HCT116 (cell line): ENCODE results near the gene IGFN1. TPM values are rescaled to one million over a fixed set of nuclear protein-coding genes. Genes with fewer than 3 reads are reported as not detected.

Source experiments
- ATAC-seq: fragments of 200-7000 bp; cut with Tn5 transposase; 2 replicates; pipeline ENCODE4 v1.9.1; 2020; ENCODE audit warnings: mild to moderate bottlenecking, moderate library complexity
- BruUV-seq: library from RNA; stranded (reverse); fragments of 400-500 nt; replicated peaks from 2 replicates; lab custom pipeline; 2021; lab: Mats Ljungman, UMichigan
- CTCF ChIA-PET: fragments of 300-600 bp; sonication (Branson Sonifier 250); formaldehyde crosslinking; loops from one replicate; lab custom pipeline; 2021; ENCODE audit warnings: antibody characterized with exemption; lab: Charles Lee
- POLR2A ChIA-PET: fragments of 300-600, 350-600 bp; sonication (Branson Sonifier 250); formaldehyde crosslinking; loops from one replicate; lab custom pipeline; 2021; ENCODE audit warnings: antibody characterized with exemption; lab: Charles Lee
- RAD21 ChIA-PET, 2 experiments: fragments of 300-600 bp; sonication (Branson Sonifier 250); formaldehyde crosslinking; loops; one replicate each; lab custom pipeline; 2023; ENCODE audit warnings: low total read pairs in 2 of 2; ENCODE audit not compliant: uncharacterized antibody in 2 of 2, unreplicated experiment in 2 of 2, low non-redundant PET in 1 of 2; lab: Charles Lee
- DNase-seq: peaks from one replicate; pipeline ENCODE4 v3.0.0-alpha.2; 2010; ENCODE audit warnings: low read depth, low spot score
- H2AFZ ChIP-seq: fragments of 200-600 bp; shearing (Covaris generic), sonication (generic); 2 replicates; pipeline ENCODE4 v1.6.1; 2017; ENCODE audit warnings: low read depth, mixed run types, mixed read lengths, antibody characterized with exemption, low read length; ENCODE audit not compliant: poor library complexity, severe bottlenecking
- H3K27ac ChIP-seq: 2 replicates; pipeline ENCODE4 v1.5.1; 2012; ENCODE audit warnings: low read depth, low read length
- H3K27me3 ChIP-seq: fragments of 200-600 bp; sonication (generic); 2 replicates; pipeline ENCODE4 v1.6.1; 2016; ENCODE audit warnings: mixed run types, low read length, mixed read lengths; ENCODE audit not compliant: insufficient read depth
- H3K36me3 ChIP-seq, 2 experiments: fragments of 200-500 bp in 1 of 2; fragments of 200-600 bp in 1 of 2; sonication (Bioruptor generic) in 1 of 2; sonication (generic) in 1 of 2; 2 replicates each; pipeline versions ENCODE4 v1.5.1 to v1.6.1; 2014 to 2016; ENCODE audit warnings: low read length in 2 of 2, inconsistent platforms in 1 of 2, mixed read lengths in 1 of 2, mixed run types in 1 of 2; ENCODE audit not compliant: insufficient read depth in 2 of 2, control insufficient read depth in 1 of 2
- H3K4me1 ChIP-seq, 2 experiments: fragments of 200-600 bp in 1 of 2; sonication (generic) in 1 of 2; 2 replicates each; pipeline versions ENCODE4 v1.5.1 to v1.6.1; 2012 to 2017; ENCODE audit warnings: low read length in 2 of 2, inconsistent platforms in 1 of 2, mild to moderate bottlenecking in 1 of 2, mixed read lengths in 1 of 2, mixed run types in 1 of 2, moderate library complexity in 1 of 2; ENCODE audit not compliant: insufficient read depth in 2 of 2, control insufficient read depth in 1 of 2
- H3K4me2 ChIP-seq: fragments of 200-600 bp; sonication (generic); 2 replicates; pipeline ENCODE4 v1.6.1; 2017; ENCODE audit warnings: mixed run types, low read length, mixed read lengths
- H3K4me3 ChIP-seq, 2 experiments: fragments of 200-600 bp in 1 of 2; sonication (generic) in 1 of 2; replicated peaks in 1 of 2; 2 replicates each; pipeline ENCODE4 v1.5.1; 2011 to 2016; ENCODE audit warnings: low read length in 2 of 2, control low read depth in 1 of 2, low read depth in 1 of 2, mild to moderate bottlenecking in 1 of 2, mixed read lengths in 1 of 2, mixed run types in 1 of 2
- H3K79me2 ChIP-seq: fragments of 200-600 bp; sonication (generic); 2 replicates; pipeline ENCODE4 v1.6.1; 2017; ENCODE audit warnings: mild to moderate bottlenecking, mixed run types, low read length, moderate library complexity, mixed read lengths; ENCODE audit not compliant: insufficient read depth
- H3K9ac ChIP-seq: fragments of 200-600 bp; sonication (generic); 2 replicates; pipeline ENCODE4 v1.6.1; 2016; ENCODE audit warnings: low read length, mixed read lengths
- H3K9me2 ChIP-seq: fragments of 200-600 bp; sonication (generic), shearing (Covaris generic); 2 replicates; pipeline ENCODE4 v1.6.1; 2017; ENCODE audit warnings: mixed run types, mild to moderate bottlenecking, moderate library complexity; ENCODE audit not compliant: insufficient read depth
- H3K9me3 ChIP-seq, 2 experiments: fragments of 200-500 bp in 1 of 2; fragments of 200-600 bp in 1 of 2; sonication (Bioruptor generic) in 1 of 2; sonication (generic) in 1 of 2; 2 replicates each; pipeline ENCODE4 v1.6.1; 2014 to 2017; ENCODE audit warnings: low read length in 2 of 2, mixed read lengths in 2 of 2, inconsistent platforms in 1 of 2, low read depth in 1 of 2, mild to moderate bottlenecking in 1 of 2, mixed run types in 1 of 2, moderate library complexity in 1 of 2; ENCODE audit not compliant: control insufficient read depth in 1 of 2, insufficient read depth in 1 of 2
- H4K20me1 ChIP-seq: fragments of 200-600 bp; sonication (generic), shearing (Covaris generic); 2 replicates; pipeline ENCODE4 v1.6.1; 2017; ENCODE audit warnings: mixed run types, mild to moderate bottlenecking, moderate library complexity; ENCODE audit not compliant: insufficient read depth
- EZH2phosphoT487 ChIP-seq: fragments of 200-600 bp; IDR thresholded peaks from 2 replicates; pipeline ENCODE4 v1.6.1; 2018; ENCODE audit warnings: antibody characterized with exemption, borderline replicate concordance
- POLR2A ChIP-seq: IDR thresholded peaks from 2 replicates; pipeline ENCODE4 v1.7.0; 2011; ENCODE audit warnings: borderline replicate concordance; ENCODE audit not compliant: insufficient read depth, insufficient read length; ENCODE audit errors: extremely low read depth
- POLR2AphosphoS5 ChIP-seq: IDR thresholded peaks from 2 replicates; pipeline ENCODE4 v1.6.1; 2011; ENCODE audit warnings: mild to moderate bottlenecking, low read depth, low read length, moderate library complexity
- REST ChIP-seq: IDR thresholded peaks from 2 replicates; pipeline ENCODE4 v1.6.1; 2012; ENCODE audit warnings: low read depth
- ZBTB33 ChIP-seq: IDR thresholded peaks from 2 replicates; pipeline ENCODE4 v1.6.1; 2011; ENCODE audit warnings: mild to moderate bottlenecking, low read length, moderate library complexity; ENCODE audit not compliant: insufficient replicate concordance; ENCODE audit errors: extremely low read depth
- intact Hi-C: fragments of 100-400 bp; cut with micrococcal nuclease; formaldehyde crosslinking; loops from 2 replicates; pipeline ENCODE4 v1.10.0; 2022
- total RNA-seq: library from RNA; stranded (reverse); gene quantifications from one replicate; pipeline ENCODE4 v1.2.1, GENCODE V29; 2021; ENCODE audit not compliant: unreplicated experiment

IGFN1 gene
- total RNA-seq, 1 experiment from 2014 or later = not detected

GRCh38 chr1:201212461-201213055 lies 21.9 kb downstream of the IGFN1 start:
- Histone ChIP-seq H3K4me1 (no peaks in the 10 kb centered on the region), H3K36me3 (no peaks in the 10 kb centered on the region), H3K4me3 (no peak overlapping the region), H3K4me2 (no peak overlapping the region), H3K9me2 (no peaks in the 10 kb centered on the region), H3K27ac (no peak overlapping the region), H3K9me3 (no peaks in the 10 kb centered on the region), H4K20me1 (no peaks in the 10 kb centered on the region), H3K9ac (no peak overlapping the region), H3K79me2 (no peaks in the 10 kb centered on the region), H2AFZ (no peak overlapping the region), H3K27me3 (peaks cover 17% of the 10 kb centered on the region; the same call in 1 of the 2 replicates)
- ChIA-PET POLR2A (no interaction called here), RAD21 (no interaction called here), CTCF (interaction anchor here (1.0 kb wide), 1 partner anchor 134 kb away, joined by 3 read pairs; no protein-coding TSS in a partner anchor)
- intact Hi-C loops = no loop called here
- no TSS peak for BruUV-seq
- TF ChIP-seq POLR2AphosphoS5 (no peak), REST (no peak), POLR2A (no peak)
- DNase-seq (no peak), ATAC-seq (no peak)

- no peak for DNase-seq
- no peak for ATAC-seq
- no peak overlapping the region for H3K27ac ChIP-seq
- RAD21 ChIA-PET = no interaction called here
- H3K36me3 ChIP-seq = no peaks in the 10 kb centered on the region
- H3K4me3 ChIP-seq = no peak overlapping the region
- intact Hi-C loops = no loop called here
- TF ChIP-seq ZBTB33 = no peak
- TF ChIP-seq EZH2phosphoT487 = no peak
- no peak for TF ChIP-seq POLR2A
- no peak overlapping the region for H3K4me2 ChIP-seq
- BruUV-seq = no TSS peak
- H3K4me1 ChIP-seq = no peaks in the 10 kb centered on the region
- no peaks in the 10 kb centered on the region for H4K20me1 ChIP-seq
- H3K79me2 ChIP-seq = no peaks in the 10 kb centered on the region
- H3K9me3 ChIP-seq = no peaks in the 10 kb centered on the region
- H3K27me3 ChIP-seq = peaks cover 17% of the 10 kb centered on the region; the same call in 1 of the 2 replicates
- CTCF ChIA-PET = interaction anchor here (1.0 kb wide), 1 partner anchor 134 kb away, joined by 3 read pairs; no protein-coding TSS in a partner anchor
- no peaks in the 10 kb centered on the region for H3K9me2 ChIP-seq
- no peak overlapping the region for H3K9ac ChIP-seq
- no peak overlapping the region for H2AFZ ChIP-seq
- POLR2A ChIA-PET = no interaction called here
Measured at GRCh38 chr1:201213106-201213770, 22.6 kb downstream of the IGFN1 start.
